ENCODE results near the gene LAD1. TPM values are rescaled to one million over a fixed set of nuclear protein-coding genes. Genes with fewer than 3 reads are reported as not detected.

Gene LAD1
- total and polyA plus RNA-seq, 2 experiments from 2014 or later: not detected

DNA sequence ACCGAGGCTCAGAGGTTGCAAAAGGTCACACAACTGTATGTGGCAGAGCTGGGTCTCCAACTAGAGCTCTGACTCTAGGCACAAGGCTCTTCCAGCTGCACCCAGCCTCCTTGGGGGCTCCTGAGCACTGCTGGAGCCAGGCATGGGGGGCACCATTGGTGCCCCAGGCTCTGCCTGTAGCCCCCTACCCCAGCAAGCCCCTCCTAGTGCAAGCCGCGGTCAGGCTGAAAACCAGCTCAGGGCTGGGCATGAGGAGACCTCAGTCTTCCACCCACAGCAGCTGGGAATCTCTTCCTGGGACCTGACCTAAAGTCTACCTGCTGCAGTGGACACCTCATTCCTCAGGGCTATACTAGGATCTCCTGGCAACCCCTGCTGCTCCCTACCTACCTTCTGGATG, 36.2 kb downstream of the LAD1 start:
- no peaks in the 10 kb centered on the region for H4K20me1 ChIP-seq (ENCODE audit: insufficient read depth)
- no peak overlapping the region for H3K4me3 ChIP-seq
- no peak overlapping the region for H3K9ac ChIP-seq
- H3K4me2 ChIP-seq (ENCODE audit: unreplicated experiment): no peak overlapping the region
- no peak for TF ChIP-seq EZH2phosphoT487 (IDR thresholded peaks at IDR 0.05; ENCODE audit: insufficient read depth, low read depth)
- no peak for TF ChIP-seq EZH2 (IDR thresholded peaks at IDR 0.05; ENCODE audit: insufficient read depth, poor library complexity, severe bottlenecking)
- peaks cover 20% of the 10 kb centered on the region for H3K27me3 ChIP-seq (replicated peaks; ENCODE audit: insufficient read depth)
- H3K79me2 ChIP-seq (ENCODE audit: insufficient read depth): no peaks in the 10 kb centered on the region
- H3K9me2 ChIP-seq (ENCODE audit: insufficient read depth): no peaks in the 10 kb centered on the region
- H3K27ac ChIP-seq: no peak overlapping the region
- no peak overlapping the region for H2AFZ ChIP-seq
- no peak for DNase-seq
- no peaks in the 10 kb centered on the region for H3K36me3 ChIP-seq (ENCODE audit: low read depth)
- no peaks in the 10 kb centered on the region for H3F3A ChIP-seq (ENCODE audit: insufficient read depth)
- no peaks in the 10 kb centered on the region for H3K4me1 ChIP-seq (ENCODE audit: insufficient read depth)
- WGBS, 2 experiments (ENCODE audit: low coverage in 1 of 2, low lambda C conversion rate in 2 of 2, missing lambda C conversion rate in 2 of 2): 81 to 88% methylated on average over 3 of the region's 3 CpGs
- no peaks in the 10 kb centered on the region for H3K9me3 ChIP-seq (ENCODE audit: low read depth)
- in situ Hi-C loops (cut with MboI): no loop called here

DNA sequence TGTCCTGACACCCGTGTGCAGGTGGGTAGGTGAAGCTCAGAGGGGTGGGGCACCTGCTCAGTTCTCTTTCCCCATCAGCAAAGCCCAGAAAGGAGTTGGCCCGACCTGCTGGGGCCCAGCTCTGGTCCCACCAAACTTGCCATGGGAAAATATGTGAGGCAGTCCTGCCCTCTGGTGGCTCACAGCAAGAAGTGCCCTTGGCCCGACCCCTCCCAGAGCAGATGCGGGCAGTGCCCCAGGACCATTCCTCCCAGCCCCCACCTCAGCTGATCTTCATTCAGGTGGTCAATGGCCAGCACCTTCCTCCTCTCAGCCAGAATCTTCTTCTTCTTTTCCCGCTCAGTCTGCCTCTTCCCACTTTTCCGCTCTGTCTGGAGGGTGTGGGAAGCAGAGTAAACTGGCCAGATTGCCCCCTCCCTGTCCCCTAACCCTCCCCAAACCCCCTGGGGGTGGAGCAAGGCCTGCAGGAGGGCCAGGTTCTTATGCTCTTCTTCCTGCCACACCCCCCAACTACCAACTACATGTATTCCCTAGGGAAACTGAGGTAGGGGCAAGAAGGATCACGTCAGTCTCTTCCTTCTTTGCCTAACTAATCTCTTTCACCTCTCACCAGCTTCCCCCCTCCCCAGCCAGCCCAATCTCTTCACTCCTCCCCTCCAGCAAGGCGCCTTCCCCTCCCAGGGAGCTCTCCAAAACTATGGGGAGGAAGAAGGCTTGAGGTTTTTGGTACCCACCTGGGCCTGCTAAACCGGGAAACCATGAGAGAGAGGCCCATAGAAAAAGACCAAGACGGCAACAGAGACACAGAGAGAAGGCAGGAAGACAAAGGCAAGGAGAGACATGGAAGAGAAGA, 37.2 kb downstream of the LAD1 start:
- TF ChIP-seq EZH2phosphoT487 (IDR thresholded peaks at IDR 0.05; ENCODE audit: insufficient read depth, low read depth) (no peak), EZH2 (IDR thresholded peaks at IDR 0.05; ENCODE audit: insufficient read depth, poor library complexity, severe bottlenecking) (no peak)
- Histone ChIP-seq H3K9me3 (ENCODE audit: low read depth) (no peaks in the 10 kb centered on the region), H3K4me3 (no peak overlapping the region), H3K9me2 (ENCODE audit: insufficient read depth) (no peaks in the 10 kb centered on the region), H3K4me1 (ENCODE audit: insufficient read depth) (no peaks in the 10 kb centered on the region), H3F3A (ENCODE audit: insufficient read depth) (no peaks in the 10 kb centered on the region), H3K4me2 (ENCODE audit: unreplicated experiment) (no peak overlapping the region), H3K27ac (no peak overlapping the region), H3K27me3 (replicated peaks; ENCODE audit: insufficient read depth) (peaks cover 10% of the 10 kb centered on the region; the same call in 1 of the 2 replicates), H2AFZ (no peak overlapping the region), H4K20me1 (ENCODE audit: insufficient read depth) (no peaks in the 10 kb centered on the region), H3K9ac (no peak overlapping the region), H3K36me3 (ENCODE audit: low read depth) (no peaks in the 10 kb centered on the region), H3K79me2 (ENCODE audit: insufficient read depth) (no peaks in the 10 kb centered on the region)
- WGBS, 2 experiments (ENCODE audit: low coverage in 1 of 2, low lambda C conversion rate in 2 of 2, missing lambda C conversion rate in 2 of 2): 25 to 30% methylated on average over 9 to 10 of the region's 10 CpGs
- in situ Hi-C loops (cut with MboI): no loop called here
- DNase-seq: peak; percentile 68

DNA sequence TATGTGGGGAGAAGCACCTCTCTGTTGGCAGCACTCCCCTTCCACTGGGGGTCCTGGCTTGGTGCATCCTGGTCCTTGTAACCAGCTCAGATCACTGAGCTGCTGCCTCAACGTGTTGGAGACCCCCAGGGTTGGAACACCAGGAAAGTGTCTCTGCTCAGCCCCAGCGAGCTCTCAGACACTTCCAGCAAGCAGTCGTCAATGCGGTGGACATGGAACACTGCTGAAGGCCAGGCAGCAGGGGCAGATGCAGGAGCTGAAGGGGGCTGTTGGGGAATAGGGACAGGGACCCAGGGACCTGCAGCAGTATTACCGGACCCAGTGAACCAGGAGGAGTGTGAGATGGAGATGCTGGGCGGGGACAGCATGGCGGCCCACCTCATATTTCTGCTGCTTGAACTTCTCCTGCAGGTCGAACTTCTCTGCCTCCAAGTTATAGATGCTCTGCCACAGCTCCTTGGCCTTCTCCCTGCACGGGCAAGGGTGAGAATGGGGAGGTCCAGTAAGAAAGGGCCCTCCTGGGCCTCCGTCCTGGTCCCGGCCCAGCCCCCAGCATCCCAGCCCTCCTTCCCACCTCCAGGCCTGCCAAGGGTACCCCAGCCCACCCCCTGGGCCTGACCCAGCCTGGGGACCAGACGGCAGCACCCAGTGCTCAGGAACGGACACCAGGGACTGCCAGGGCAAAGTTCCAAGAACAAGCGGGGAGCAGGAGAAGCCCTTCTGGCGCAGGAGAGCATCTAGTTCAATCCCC, 38.0 kb downstream of the LAD1 start:
- no peak overlapping the region for H2AFZ ChIP-seq
- TF ChIP-seq EZH2 (IDR thresholded peaks at IDR 0.05; ENCODE audit: insufficient read depth, poor library complexity, severe bottlenecking) (no peak), EZH2phosphoT487 (IDR thresholded peaks at IDR 0.05; ENCODE audit: insufficient read depth, low read depth) (no peak)
- no peak overlapping the region for H3K4me3 ChIP-seq
- no peaks in the 10 kb centered on the region for H3K9me3 ChIP-seq (ENCODE audit: low read depth)
- H3K4me1 ChIP-seq (ENCODE audit: insufficient read depth): no peaks in the 10 kb centered on the region
- DNase-seq: no peak
- no peaks in the 10 kb centered on the region for H3F3A ChIP-seq (ENCODE audit: insufficient read depth)
- H4K20me1 ChIP-seq (ENCODE audit: insufficient read depth): no peaks in the 10 kb centered on the region
- H3K9ac ChIP-seq: no peak overlapping the region
- WGBS, 2 experiments (ENCODE audit: low coverage in 1 of 2, low lambda C conversion rate in 2 of 2, missing lambda C conversion rate in 2 of 2): 62 to 70% methylated on average over 15 of the region's 15 CpGs
- no peaks in the 10 kb centered on the region for H3K9me2 ChIP-seq (ENCODE audit: insufficient read depth)
- no peak overlapping the region for H3K4me2 ChIP-seq (ENCODE audit: unreplicated experiment)
- H3K27ac ChIP-seq: no peak overlapping the region
- no peaks in the 10 kb centered on the region for H3K79me2 ChIP-seq (ENCODE audit: insufficient read depth)
- in situ Hi-C loops (cut with MboI): no loop called here
- H3K27me3 ChIP-seq (replicated peaks; ENCODE audit: insufficient read depth): peaks cover 2% of the 10 kb centered on the region; the same call in 1 of the 2 replicates
- H3K36me3 ChIP-seq (ENCODE audit: low read depth): no peaks in the 10 kb centered on the region

DNA sequence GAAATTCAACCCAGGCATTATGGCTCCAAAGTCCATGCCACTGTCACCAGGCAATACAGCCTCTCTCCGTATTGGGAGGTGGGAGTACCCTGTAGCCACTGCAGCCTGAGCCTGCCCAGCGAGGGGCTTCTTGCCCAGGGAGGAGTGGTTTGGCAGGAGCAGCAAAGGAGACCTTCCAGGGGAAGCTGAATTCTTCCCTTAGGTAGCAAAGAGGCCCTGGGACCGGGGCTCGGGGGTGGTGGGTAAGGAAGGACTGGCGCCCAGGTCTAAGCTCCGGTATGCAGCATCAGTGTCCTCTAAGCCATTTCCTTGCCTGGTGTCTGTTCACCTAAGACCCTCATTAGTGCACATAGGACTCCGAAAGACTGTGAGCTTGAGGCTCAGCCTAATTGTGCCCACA, 38.6 kb downstream of the LAD1 start:
- Histone ChIP-seq H4K20me1 (ENCODE audit: insufficient read depth) (no peaks in the 10 kb centered on the region), H2AFZ (no peak overlapping the region), H3K4me2 (ENCODE audit: unreplicated experiment) (no peak overlapping the region), H3K36me3 (ENCODE audit: low read depth) (no peaks in the 10 kb centered on the region), H3K9me3 (ENCODE audit: low read depth) (no peaks in the 10 kb centered on the region), H3K4me3 (no peak overlapping the region), H3K27ac (no peak overlapping the region), H3K9ac (no peak overlapping the region), H3K27me3 (replicated peaks; ENCODE audit: insufficient read depth) (no peaks in the 10 kb centered on the region), H3F3A (ENCODE audit: insufficient read depth) (no peaks in the 10 kb centered on the region), H3K79me2 (ENCODE audit: insufficient read depth) (no peaks in the 10 kb centered on the region), H3K9me2 (ENCODE audit: insufficient read depth) (no peaks in the 10 kb centered on the region), H3K4me1 (ENCODE audit: insufficient read depth) (no peaks in the 10 kb centered on the region)
- in situ Hi-C loops (cut with MboI): no loop called here
- 67 to 74% methylated on average over 7 of the region's 7 CpGs for WGBS, 2 experiments (ENCODE audit: low coverage in 1 of 2, low lambda C conversion rate in 2 of 2, missing lambda C conversion rate in 2 of 2)
- no peak for DNase-seq
- TF ChIP-seq EZH2phosphoT487 (IDR thresholded peaks at IDR 0.05; ENCODE audit: insufficient read depth, low read depth) (no peak), EZH2 (IDR thresholded peaks at IDR 0.05; ENCODE audit: insufficient read depth, poor library complexity, severe bottlenecking) (no peak)
